Activated CD4-positive, alpha-beta T cell treated with anti-CD3 and anti-CD28 coated beads, Interleukin-2, Interleukin-4, amounts not matched to agents 100 ng/mL and 50 ng/mL, durations not matched to agents 16 hours and 8 hours (primary cell): ENCODE data around the gene ECEL1.

Experiments
- DNase-seq: peaks from one replicate; pipeline ENCODE4 v3.0.0-alpha.2; 2020; ENCODE audit warnings: low spot score

ECEL1 gene

GRCh38 chr2:232497348-232497747, 9.7 kb upstream of the ECEL1 start:
- no peak for DNase-seq

GRCh38 chr2:232496501-232497270, 9.1 kb upstream of the ECEL1 start:
- no peak for DNase-seq

- no peak for DNase-seq
These were observed 7.7 kb upstream of the ECEL1 start for GRCh38 chr2:232495292-232495691.

- DNase-seq: no peak
These were observed 6.9 kb upstream of the ECEL1 start for GRCh38 chr2:232494542-232494941.

- DNase-seq: no peak
These were observed 6.3 kb upstream of the ECEL1 start for GRCh38 chr2:232493701-232494474.

- DNase-seq: no peak
These were observed 5.5 kb upstream of the ECEL1 start for GRCh38 chr2:232492963-232493700.

GRCh38 chr2:232492236-232492848, 4.7 kb upstream of the ECEL1 start:
- DNase-seq: no peak

- DNase-seq: no peak
These were observed 3.6 kb upstream of the ECEL1 start for GRCh38 chr2:232491139-232491780.

GRCh38 chr2:232490221-232491138, 2.8 kb upstream of the ECEL1 start:
- no peak for DNase-seq

GRCh38 chr2:232489516-232490220, 2.0 kb upstream of the ECEL1 start:
- DNase-seq: no peak

GRCh38 chr2:232488721-232489300, 1.2 kb upstream of the ECEL1 start:
- DNase-seq: no peak

- DNase-seq: no peak
These were observed 570 bp upstream of the ECEL1 start for GRCh38 chr2:232488097-232488711.

GRCh38 chr2:232486558-232487384, 863 bp downstream of the ECEL1 start:
- DNase-seq: no peak

- no peak for DNase-seq
These were observed 1.7 kb downstream of the ECEL1 start for GRCh38 chr2:232485757-232486557.

GRCh38 chr2:232485348-232485756, 2.3 kb downstream of the ECEL1 start:
- no peak for DNase-seq

GRCh38 chr2:232484628-232485347, 2.8 kb downstream of the ECEL1 start:
- no peak for DNase-seq
